Stimulated activated CD8-positive, alpha-beta memory T cell treated with anti-CD3 and anti-CD28 coated beads, Interleukin-12 subunit alpha, Interleukin-12 subunit beta, amount 100 ng/mL, for 1 hour (primary cell): ENCODE data around the gene IFNAR1.
"Not testable (repeated sequence)": the region's sequence is repeated elsewhere in the genome, so short reads cannot be mapped to it uniquely, and the experiment has no call there.

ENCODE experiments used
- DNase-seq: peaks from one replicate; pipeline ENCODE4 v3.0.0-alpha.2; 2020; ENCODE audit warnings: low read depth

Gene IFNAR1

DNA sequence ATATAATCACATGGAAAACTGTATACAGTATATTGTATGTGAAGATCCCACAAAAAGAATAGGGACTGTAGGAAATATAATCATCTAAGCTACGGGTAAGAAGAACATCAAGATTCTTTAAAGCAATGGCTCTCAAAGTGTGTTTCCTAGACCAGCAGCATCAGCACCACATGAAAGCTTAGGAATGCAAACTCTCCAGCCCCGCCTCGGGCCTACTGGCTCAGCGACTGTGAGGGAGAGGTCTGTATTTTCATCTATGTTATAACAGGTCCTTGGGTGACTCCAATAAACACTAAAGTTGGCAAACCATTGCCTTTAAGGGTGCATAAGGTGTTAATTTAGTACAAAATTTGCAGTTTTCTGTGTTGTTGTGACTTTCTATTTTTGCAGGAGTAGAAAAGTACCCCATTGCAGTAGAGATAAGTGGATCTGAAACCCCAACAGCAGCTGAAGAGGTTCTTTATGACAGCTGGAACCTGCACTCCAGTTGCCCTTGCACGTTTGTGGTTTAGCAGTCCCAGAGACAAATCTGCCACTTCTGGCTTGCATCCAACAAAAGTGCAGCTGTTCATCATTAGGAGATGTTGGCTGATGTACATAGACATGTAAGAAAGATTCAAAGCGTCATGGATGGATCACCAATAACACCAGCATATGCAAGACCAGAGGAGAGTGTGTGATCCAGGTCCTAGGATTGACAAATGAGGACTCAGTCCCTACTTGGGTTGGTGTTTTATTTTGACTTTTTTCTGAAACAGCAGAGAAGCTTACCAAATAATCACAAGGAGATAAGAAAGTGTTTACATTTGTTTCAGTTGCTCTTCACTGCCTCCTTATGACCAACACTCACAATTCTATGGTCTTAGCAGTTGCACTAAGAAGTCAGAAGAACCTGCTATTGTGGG is 15.9 kb upstream of the IFNAR1 start:
- DNase-seq, result no peak

DNA sequence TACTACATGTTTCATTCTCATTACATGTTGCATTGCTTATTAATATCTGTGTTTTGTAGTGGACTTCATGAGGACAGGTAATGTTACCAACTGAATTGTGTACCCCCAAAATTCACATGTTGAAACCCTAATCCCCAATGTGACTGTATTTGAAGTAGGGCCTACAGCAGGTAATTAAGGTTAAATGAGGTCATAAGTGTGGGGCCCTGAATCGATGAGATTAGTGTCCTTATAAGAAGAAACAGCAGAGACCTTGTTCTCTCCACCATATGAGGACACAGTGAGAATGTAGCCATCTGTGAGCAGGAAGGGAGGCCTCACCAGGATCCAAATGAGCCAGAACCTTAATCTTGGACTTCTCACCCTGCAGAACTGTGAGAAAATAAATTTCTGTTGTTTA is 15.0 kb upstream of the IFNAR1 start:
- no peak for DNase-seq

DNA sequence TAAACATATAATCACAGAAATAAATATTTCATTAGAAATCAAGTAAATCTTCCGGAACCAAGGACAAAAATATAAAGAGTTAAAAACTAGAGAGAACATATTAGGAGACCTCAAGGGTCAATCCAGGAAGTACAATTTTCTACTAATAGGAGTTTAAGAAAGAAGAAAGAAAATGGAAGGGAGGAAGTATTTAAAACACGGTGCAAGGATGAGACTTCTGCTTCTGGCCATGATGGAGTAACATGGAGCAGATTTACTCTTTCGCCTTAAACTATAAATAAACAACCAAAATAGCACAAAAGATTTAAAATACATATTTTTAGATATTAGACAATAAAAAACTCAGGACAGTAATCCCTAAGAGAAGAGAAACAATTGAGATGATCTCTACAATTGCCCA is 12.6 kb upstream of the IFNAR1 start:
- DNase-seq, result no peak

DNA sequence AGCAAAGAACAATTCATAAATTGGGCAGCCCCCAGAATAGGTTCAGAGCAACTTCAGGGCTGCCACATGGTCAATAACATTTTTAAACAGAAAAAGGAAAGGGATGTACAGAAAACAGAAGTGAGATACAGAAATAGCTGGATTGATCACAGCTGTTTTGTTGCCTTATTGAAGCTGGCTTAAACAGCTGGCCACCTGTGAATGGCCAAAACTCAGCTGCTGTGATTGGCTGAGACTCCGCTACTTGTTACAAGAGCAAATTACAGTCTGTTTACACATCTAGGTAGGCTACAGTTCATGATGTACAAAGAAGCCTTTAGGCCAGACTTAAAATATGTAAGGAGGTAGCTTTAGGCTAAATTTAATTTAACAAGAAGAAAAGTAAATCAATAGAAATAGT is 11.6 kb upstream of the IFNAR1 start:
- no peak for DNase-seq

DNA sequence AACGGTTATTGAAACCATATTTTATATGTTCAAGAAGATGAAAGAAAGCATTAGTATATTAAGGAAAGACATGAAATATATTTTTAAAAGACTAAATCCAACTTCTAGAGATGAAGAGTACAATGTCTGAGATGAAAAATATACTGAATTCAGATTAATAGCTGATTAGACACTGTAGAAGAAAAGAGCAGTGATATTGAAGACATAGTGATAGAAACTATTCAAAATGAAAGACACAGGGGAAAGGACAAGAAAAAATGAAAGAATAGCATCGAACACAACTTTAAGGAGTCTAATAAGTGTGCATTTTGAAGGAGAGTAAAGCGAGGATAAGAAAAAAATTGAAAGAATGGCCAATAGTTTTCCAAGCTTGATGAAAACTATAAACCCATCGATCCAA is 11.2 kb upstream of the IFNAR1 start:
- no peak for DNase-seq

DNA sequence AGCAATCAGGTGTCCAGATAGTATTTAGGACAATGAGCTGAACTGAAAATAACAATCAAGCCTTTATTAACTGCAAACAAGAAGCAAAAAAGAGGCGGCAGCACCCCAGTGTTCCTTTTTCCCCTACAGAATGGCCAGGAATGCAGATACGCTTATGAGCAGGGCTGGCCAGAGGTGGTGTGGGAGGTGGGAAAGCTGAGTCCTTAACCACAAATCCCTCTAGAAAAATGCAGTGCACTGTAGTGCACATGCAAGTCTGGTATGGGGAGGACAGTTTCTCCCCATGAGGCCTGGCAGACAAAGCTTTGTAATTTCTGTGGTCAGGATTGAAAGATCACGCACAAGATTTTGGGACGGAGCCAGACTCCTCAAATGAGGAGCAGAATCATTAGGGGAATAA is 10.7 kb upstream of the IFNAR1 start:
- DNase-seq, result no peak

DNA sequence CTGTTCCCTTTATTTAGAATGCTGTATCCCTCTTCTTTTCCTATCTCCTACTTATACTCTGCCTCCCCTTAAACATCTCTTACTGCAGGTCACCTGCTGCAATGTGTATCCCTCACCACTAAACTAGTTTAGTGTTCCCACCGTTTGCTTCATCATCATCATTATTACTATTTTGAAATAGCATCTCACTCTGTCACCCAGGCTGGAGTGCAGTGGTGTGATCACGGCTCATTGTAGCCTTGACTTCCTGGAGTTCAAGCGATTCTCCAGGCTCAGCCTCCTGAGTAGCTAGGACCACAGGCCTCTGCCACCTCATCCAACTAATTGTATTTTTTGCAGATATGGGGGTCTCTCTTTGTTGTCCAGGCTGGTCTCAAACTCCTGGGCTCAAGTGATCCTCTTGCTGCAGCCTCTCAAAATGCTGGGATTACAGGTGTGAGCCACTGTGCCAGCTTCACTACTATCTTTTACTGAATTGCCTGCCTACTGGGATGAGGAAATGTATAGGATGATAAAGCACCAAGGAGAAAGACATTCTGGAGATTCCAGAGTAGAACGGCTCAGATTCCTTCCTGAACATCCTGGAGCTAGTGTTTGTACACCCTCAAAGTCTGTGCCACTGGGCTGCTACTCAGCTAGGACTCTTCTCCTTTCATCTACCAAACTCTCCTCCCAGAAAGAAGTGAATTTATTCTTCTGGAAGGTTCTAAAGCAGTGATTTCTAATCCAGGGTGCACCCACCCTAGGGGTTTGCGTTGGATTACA is 8.6 kb upstream of the IFNAR1 start:
- DNase-seq, result no peak

DNA sequence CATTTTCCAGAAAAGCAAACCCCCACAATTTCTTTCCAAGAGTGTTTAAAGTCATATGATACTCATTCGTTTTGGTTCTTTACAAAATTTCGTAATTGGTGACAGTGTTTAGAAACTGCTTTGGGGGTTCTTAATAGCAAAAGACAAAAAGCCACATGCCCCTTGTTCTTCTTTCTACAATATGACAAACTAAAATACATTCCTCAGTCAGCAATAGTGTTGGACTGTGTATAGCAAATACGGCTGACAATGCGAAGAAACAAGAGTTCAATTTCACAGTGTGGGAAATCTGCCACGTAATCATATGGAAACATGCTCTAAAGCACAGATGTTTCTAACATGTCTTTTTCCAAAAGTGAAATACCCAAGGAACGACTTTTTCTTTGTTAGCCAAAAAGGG is 7.6 kb upstream of the IFNAR1 start:
- DNase-seq, result no peak

DNA sequence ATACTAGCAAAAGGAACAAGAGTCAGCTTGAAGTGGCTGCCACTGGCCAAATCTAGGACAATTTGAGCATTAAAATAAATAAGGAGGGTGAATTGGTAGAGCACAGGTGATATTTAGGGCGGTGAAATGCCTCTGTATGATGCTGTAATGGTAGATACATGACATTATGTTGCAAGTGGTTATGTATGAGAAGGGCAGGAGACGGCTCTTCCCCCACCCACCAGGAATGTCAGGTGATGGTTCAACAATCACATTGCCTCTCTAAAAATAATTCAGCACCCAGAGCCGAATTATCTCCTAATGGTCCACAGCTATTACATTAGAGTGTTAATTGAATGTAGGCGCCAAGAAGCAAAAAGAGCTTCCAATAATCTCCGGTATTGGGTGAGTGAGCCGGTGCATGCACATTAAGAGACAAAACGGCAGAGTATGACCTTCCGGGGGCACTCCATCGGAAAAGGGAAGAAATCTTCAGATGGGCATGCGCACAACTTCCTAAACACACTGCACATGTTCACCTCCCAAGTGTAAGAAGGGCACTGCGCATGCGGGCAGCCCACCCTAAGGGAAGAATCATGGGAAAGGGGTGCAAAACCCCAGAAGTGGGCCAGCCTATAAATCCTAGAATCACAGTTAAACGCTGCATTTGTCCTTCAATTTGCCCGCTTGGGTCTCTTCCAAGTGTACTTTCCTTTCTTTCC is 6.8 kb upstream of the IFNAR1 start:
- DNase-seq, result no peak

DNA sequence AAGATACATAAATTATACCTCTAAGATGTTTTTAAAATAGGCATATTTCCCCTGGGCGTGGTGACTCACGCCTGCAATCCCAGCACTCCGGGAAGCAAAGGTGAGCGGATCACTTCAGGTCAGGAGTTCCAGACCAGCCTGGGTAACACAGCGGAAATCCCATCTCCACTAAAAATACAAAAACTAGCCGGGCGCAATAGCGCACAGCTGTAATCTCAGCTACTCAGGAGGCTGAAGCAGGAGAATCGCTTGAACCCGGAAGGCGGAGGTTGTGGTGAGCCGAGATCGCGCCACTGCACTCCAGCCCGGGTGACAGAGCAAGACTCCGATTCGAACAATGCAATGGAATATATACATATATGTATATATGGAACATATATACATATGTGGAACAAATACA is 3.8 kb upstream of the IFNAR1 start:
- DNase-seq, result not testable (repeated sequence)

DNA sequence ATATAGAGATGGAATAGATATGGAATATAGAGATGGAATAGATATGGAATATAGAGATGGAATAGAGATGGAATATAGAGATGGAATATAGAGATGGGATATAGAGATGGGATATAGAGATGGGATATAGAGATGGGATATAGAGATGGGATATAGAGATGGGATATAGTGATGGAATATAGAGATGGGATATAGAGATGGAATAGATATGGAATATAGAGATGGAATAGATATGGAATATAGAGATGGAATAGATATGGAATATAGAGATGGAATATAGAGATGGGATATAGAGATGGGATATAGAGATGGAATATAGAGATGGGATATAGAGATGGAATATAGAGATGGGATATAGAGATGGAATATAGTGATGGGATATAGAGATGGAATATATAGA is 1.2 kb upstream of the IFNAR1 start:
- DNase-seq, result not testable (repeated sequence)

DNA sequence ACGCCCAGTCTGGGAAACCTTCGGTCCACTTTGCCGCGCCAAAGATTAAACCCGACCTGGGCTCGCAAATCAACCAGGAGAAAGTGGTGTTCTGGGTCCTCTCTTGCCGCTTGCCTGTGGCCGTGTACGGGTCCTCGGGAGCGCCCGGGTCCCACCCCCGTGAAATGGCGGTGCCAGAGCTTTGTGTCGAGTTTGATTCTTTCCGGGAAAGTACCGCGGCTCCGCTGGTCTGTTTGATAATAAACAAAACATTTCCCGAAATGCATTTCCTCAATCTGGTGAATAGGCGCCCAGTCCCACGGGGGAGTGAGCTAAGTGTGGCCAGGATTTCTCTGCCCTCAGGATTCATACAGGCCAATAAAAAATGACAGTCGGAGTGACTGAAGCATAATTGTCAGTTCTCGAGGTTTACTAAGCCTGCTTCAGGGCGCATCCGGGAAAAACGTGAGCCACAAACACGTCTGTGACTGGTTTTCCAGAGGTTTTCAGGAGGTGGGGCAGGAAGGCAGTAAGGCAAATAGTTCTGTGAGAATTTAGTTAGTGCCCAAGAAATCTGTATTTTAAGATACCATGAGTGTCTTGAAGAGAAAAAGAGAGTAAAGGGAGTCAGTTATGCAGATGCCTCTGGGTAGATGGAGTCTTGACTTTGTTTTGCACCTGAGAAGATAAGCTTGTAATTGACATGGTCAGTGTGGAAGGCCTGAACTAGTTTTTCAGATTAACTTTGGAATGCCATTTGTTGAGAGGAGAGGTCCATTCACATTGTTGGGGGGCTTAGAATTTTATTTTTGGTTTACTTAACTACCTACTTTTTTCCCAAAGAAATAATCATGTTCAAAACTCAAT is 675 bp downstream of the IFNAR1 start:
- DNase-seq, result peak; percentile 55

DNA sequence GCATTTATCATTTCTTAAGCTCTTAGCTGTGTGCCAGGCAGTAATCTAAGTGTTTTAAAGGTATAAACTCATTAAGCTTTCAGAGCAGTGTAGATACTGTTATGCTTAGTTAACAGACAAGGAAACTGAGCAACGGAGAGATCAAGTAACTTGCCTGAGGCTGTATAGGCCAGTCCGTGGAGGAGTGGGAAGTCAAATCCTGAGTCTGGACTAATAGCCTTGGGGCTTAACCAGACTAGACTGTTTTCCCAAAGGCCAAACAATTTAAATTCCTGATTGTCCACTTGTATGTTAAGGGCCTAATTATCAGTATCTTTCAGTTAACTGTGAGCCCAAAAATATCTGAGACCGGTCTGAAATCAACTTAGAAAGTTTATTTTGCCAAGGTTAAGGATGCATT is 2.6 kb downstream of the IFNAR1 start:
- DNase-seq, result no peak

DNA sequence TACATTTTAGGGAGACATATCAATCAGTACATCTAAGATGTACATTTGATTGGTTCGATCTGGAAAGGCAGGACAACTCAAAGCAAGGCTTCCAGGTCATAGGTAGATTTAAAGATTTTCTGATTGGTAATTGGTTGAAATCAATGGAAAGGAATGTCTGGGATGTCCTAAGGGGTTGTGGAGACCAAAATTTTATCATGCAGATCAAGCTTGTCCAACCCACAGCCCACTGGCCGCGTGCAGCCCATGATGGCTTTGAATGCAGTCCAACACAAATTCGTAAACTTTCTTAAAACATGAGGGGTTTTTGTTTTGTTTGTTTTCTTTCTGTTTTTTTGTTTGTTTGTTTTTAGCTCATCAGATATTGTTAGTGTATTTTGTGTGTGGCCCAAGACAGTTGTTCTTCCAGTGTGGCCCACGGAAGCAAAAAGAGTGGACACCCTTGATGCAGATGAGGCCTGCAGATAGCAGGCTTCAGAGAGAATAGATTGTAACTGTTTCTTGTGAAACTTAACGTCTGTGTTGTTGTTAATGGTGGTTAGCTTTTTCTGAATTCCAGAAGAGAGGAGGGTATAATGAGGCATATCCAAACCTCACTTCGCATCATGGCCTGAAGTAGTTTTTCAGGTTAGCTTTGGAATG is 3.1 kb downstream of the IFNAR1 start:
- DNase-seq, result no peak

DNA sequence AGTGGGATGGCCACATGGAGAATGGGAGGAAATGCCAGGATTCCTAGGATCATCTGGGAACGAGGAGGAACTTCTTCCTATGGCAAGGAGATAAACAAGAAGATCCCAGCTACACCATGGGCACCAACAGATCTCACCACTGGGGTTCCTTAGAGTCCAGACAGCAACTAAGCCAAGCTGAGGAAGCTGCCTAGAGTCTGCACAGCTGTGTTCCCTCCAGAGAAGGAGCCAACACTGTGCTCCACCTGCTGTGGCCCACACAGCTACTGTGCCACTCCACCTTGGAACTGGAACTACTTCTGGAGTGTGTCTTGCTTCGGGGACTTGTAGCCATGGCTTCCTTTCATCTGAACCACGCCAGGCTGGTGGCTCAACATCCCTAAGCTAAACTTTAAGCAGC is 6.0 kb downstream of the IFNAR1 start:
- DNase-seq, result no peak

DNA sequence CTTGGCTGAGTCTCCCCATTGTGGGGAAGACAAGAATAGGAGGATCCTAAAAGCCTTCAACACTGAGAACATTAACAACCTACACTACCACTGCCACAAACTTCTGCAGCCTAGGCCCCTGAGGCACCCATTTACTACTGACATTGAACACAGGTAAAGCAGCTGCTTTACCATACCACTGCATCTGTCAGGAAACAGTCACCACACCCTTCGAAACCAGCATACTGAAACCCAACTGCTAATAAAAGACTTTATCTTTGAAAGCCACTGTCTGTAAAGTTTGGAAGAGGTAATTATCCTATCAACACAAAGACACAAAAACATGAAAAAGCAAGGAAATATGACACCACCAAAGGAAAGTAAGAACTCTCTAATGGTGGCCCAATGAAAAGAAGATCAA is 7.4 kb downstream of the IFNAR1 start:
- no peak for DNase-seq

DNA sequence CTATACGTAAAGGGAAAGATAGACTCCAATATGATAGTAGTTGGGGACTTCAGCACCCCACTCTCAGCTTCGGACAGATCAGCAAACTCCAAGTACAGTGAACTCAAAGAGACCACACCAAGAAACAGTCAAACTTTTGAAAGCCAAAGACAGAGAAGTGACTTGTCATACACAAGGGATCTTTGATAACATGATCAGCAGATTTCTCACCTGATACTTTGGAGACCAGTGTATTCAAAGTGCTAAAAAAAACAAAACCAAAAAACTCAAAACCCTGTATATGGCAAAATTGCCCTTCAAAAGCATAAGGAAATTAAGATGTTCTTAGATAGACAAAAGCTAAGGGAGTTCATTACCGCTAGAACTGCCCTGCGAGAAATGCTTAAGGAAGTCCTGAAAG is 9.4 kb downstream of the IFNAR1 start:
- no peak for DNase-seq

DNA sequence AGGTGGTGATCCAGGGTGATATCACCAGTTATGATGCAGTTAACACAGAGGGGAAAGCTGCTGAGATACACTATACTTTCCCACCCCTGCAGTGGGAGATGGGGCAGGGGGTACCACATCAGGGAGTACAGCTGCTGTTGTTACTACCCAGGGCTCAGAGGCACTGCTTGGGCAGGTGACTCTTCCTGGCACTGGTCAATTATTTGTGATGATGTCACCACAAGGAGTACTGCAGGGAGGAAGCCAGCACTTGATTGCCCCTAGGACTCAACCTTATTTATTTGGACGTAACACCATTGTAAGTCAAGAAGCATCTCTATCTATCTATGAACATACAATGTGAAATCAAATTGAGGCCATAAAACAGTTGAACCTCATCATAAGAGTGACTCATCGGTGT is 10.1 kb downstream of the IFNAR1 start:
- DNase-seq, result no peak

DNA sequence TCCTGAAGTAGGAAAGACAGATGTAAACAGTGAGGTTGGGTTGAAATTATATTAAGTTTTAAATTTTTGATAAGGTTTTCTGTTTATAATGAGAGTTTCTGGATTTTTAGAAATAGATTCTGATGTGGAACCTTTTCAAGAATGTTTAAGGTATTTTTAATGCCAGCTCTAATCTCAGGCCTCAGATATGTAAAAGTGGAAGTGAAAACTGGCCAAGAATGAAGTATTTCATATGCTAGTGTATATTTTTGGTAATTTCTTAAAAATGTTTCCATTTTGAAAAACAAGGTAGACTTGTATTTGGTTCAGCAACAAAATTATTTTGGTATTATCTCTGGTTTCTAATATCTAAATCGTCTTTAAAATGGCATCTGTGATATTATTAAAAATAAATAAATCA is 14.4 kb downstream of the IFNAR1 start:
- no peak for DNase-seq

DNA sequence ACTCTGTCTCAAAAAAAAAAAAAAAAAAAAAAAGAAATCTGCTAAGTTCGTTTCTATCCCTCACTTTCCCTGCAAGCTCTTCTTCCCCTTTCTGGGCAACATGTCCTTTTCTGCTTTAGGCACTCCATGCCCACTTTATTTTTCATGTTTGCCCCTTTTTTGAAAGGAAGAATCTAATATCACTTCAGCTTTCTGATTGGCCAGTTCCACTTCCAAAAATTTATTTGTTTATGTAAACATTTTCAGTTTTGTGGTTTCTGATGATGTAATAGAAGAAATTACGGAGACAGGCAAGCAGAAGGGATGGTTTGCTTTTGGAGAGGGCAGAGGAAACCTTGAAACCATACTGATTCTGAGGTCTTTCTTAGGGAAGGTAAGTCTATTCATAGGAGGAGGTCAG is 15.1 kb downstream of the IFNAR1 start:
- DNase-seq, result no peak

DNA sequence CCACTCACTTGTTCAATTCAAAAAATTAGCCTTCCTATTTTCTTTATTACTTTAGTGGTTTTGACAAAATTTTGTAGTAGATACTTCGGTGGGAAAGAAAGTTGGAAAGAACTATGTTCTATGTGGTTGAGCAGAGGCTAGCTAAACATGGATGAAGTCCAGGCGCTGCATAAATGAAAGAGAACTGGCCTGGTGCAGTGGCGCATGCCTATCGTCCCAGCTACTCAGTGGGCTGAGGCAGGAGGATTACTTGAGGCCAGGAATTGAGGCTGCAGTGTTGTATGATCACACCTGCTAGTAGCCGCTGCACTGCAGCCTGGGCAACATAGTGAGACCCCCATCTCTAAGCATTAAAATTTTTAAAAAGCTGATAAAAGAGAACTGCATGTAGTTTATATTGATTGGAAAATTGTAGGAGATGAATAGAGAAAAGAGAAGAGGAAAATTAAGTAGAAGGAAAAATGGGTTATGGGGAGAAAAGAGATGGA is 21.0 kb downstream of the IFNAR1 start:
- DNase-seq, result no peak
